K562 (cell line): Measurements from ENCODE around the gene CHPF2. TPM values are rescaled to one million over a fixed set of nuclear protein-coding genes. Genes with fewer than 3 reads are reported as not detected.
A peak's percentile ranks its signal among the peaks of the same experiment; 100 is the strongest.

Source experiments
- COPS2 ChIP-seq: fragments of 450-650 bp; conservative IDR thresholded peaks from 2 replicates; pipeline ENCODE4 v1.6.1; 2016; ENCODE audit warnings: mild to moderate bottlenecking, moderate library complexity
- FOXJ2 ChIP-seq: fragments of 200-800 bp; sonication (Bioruptor generic); IDR thresholded peaks from 2 replicates; pipeline ENCODE4 v1.6.1; 2016; ENCODE audit warnings: missing genetic modification characterization, missing compliant biosample characterization
- NR2C2 ChIP-seq, 2 experiments: fragments of 200-800 bp in 1 of 2; sonication (Bioruptor generic) in 1 of 2; sonication (generic) in 1 of 2; formaldehyde crosslinking in 1 of 2; IDR thresholded peaks; 2 replicates each; pipeline versions ENCODE4 v1.6.1 to v1.8.0; 2016 to 2022; ENCODE audit warnings: mild to moderate bottlenecking in 1 of 2, missing compliant biosample characterization in 1 of 2, missing genetic modification characterization in 1 of 2, missing genetic modification reagents in 1 of 2
- RB1 ChIP-seq: fragments of 450-650 bp; IDR thresholded peaks from 2 replicates; pipeline ENCODE4 v1.6.1; 2017; ENCODE audit warnings: low read depth, mild to moderate bottlenecking
- REST ChIP-seq, 2 experiments: fragments of 450-650 bp; formaldehyde crosslinking in 1 of 2; IDR thresholded peaks; 2 replicates each; pipeline versions ENCODE4 v1.4.0 to v1.6.1; 2014 to 2020; ENCODE audit warnings: mild to moderate bottlenecking in 2 of 2, borderline replicate concordance in 1 of 2, low read depth in 1 of 2
- SAP30 ChIP-seq: fragments of 200-600 bp; sonication (generic); IDR thresholded peaks from 2 replicates; pipeline ENCODE4 v1.6.1; 2012; ENCODE audit warnings: borderline replicate concordance, low read depth, mild to moderate bottlenecking, moderate library complexity, low read length, control low read depth, inconsistent platforms; ENCODE audit not compliant: insufficient read depth, poor library complexity, severe bottlenecking
- SOX6 ChIP-seq: fragments of 450-650 bp; IDR thresholded peaks from 2 replicates; pipeline ENCODE4 v1.6.1; 2014; ENCODE audit warnings: mild to moderate bottlenecking
- TCF3 ChIP-seq: sonication (generic); formaldehyde crosslinking; IDR thresholded peaks from 2 replicates; pipeline ENCODE4 v1.4.0; 2020; ENCODE audit warnings: mild to moderate bottlenecking, missing genetic modification reagents
- TEAD1 ChIP-seq, 2 experiments: fragments of 450-650 bp in 1 of 2; sonication (generic) in 1 of 2; formaldehyde crosslinking; IDR thresholded peaks; 2 replicates each; pipeline versions ENCODE4 v1.4.0 to v1.8.0; 2020 to 2022; ENCODE audit warnings: mild to moderate bottlenecking in 2 of 2, missing genetic modification reagents in 1 of 2
- THRA ChIP-seq: fragments of 450-650 bp; IDR thresholded peaks from 2 replicates; pipeline ENCODE4 v1.6.1; 2017; ENCODE audit warnings: mild to moderate bottlenecking, moderate library complexity
- ZC3H11A ChIP-seq: IDR thresholded peaks from 2 replicates; pipeline ENCODE4 v1.6.1; 2012; ENCODE audit warnings: low read depth, low read length, improper control_type of control experiment
- ZNF239 ChIP-seq: fragments of 250-450 bp; sonication (Bioruptor Pico); IDR thresholded peaks from 2 replicates; pipeline ENCODE4 v1.4.0; 2020; ENCODE audit warnings: mild to moderate bottlenecking
- ZNF263 ChIP-seq: sonication (generic); formaldehyde crosslinking; IDR thresholded peaks from 2 replicates; pipeline ENCODE4 v1.8.0; 2022; ENCODE audit warnings: mild to moderate bottlenecking, missing genetic modification reagents, borderline replicate concordance
- ZNF444 ChIP-seq: fragments of 250-450 bp; sonication (Bioruptor Pico); IDR thresholded peaks from 2 replicates; pipeline ENCODE4 v1.4.0; 2020; ENCODE audit warnings: mild to moderate bottlenecking, moderate library complexity
- polyA plus RNA-seq, 8 experiments: library from polyadenylated mRNA; depleted of rRNA in 4 of 8; stranded (reverse) in 5 of 8; unstranded in 3 of 8; fragments of >200 nt; fragmentation: Nextera tagmentation in 2 of 8; fragmentation: Illumina TruSeq in 1 of 8; extraction: Ambion mirVana in 2 of 8; extraction: Trizol in 1 of 8; gene quantifications; 2 replicates each; pipeline versions ENCODE4 v1.2.1 to v1.2.3, GENCODE V29; 2011 to 2014; ENCODE audit warnings: inconsistent platforms in 1 of 8, missing spikeins in 1 of 8
- total RNA-seq, 7 experiments: library from RNA; depleted of rRNA in 6 of 7; stranded (reverse); fragments of >200 nt in 6 of 7; fragmentation: Illumina TruSeq in 2 of 7; extraction: Trizol in 2 of 7; gene quantifications; 2 replicates each; pipeline versions ENCODE4 v1.2.1 to v1.2.3, GENCODE V29; 2011 to 2021; ENCODE audit warnings: low replicate concordance in 1 of 7
- TF ChIP-seq, protein P1 (sequence below): fragments of 450-650 bp; conservative IDR thresholded peaks from 2 replicates; pipeline ENCODE4 v1.6.1; 2016; ENCODE audit warnings: missing genetic modification characterization, low read depth, mild to moderate bottlenecking, missing compliant biosample characterization, moderate library complexity

CHPF2 gene
- total and polyA plus RNA-seq, 9 of the 15 experiments (the other 6 are each of a cell fraction or from before 2014, with no cell fraction given): 0.08 to 32.8 (median 10.5) TPM

GRCh38 chr7:151248346-151249033 is 16.2 kb downstream of the CHPF2 start, which contains the start of gene SMARCD3 (continued):
- TF ChIP-seq ZNF263 (CRISPR knock-in tag): no peak
- no peak for TF ChIP-seq COPS2
- no peak for TF ChIP-seq ZC3H11A
- TF ChIP-seq SAP30: no peak
- TF ChIP-seq NR2C2 (CRISPR knock-in tag; IDR thresholded peaks at IDR 0.05): no peak
- no peak for TF ChIP-seq NR2C2 (tag; IDR thresholded peaks at IDR 0.05)
- TF ChIP-seq TCF3 (CRISPR knock-in tag): 0 out of 2 replicates have a peak, but pooled peaks have one; percentile 11
- TF ChIP-seq RB1: peak; percentile 78
- TF ChIP-seq SOX6: peak; percentile 50; the same call in 1 of the 2 replicates
- TF ChIP-seq TEAD1 (CRISPR knock-in tag; IDR thresholded peaks at IDR 0.05): peak in 1 of 2 experiments; percentile 88; a peak in 1 of 4 replicates
- TF ChIP-seq ZNF444: no peak
- peak; percentile 39 for TF ChIP-seq REST (IDR thresholded peaks at IDR 0.05; ENCODE audit: borderline replicate concordance)
- no peak for TF ChIP-seq REST (CRISPR knock-in tag; IDR thresholded peaks at IDR 0.05; ENCODE audit: low read depth)
- TF ChIP-seq THRA: no peak
- TF ChIP-seq, protein P1, sequence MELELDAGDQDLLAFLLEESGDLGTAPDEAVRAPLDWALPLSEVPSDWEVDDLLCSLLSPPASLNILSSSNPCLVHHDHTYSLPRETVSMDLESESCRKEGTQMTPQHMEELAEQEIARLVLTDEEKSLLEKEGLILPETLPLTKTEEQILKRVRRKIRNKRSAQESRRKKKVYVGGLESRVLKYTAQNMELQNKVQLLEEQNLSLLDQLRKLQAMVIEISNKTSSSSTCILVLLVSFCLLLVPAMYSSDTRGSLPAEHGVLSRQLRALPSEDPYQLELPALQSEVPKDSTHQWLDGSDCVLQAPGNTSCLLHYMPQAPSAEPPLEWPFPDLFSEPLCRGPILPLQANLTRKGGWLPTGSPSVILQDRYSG (tag): no peak
- no peak for TF ChIP-seq FOXJ2 (tag)
- TF ChIP-seq ZNF239 (CRISPR knock-in tag): no peak
